ENCODE data around the gene CST7. TPM values are rescaled to one million over a fixed set of nuclear protein-coding genes. Genes with fewer than 3 reads are reported as not detected.

Gene CST7
- total and polyA plus RNA-seq, 2 of the 13 experiments (the other 11 are each of a cell fraction or from before 2014, with no cell fraction given) = not detected

DNA sequence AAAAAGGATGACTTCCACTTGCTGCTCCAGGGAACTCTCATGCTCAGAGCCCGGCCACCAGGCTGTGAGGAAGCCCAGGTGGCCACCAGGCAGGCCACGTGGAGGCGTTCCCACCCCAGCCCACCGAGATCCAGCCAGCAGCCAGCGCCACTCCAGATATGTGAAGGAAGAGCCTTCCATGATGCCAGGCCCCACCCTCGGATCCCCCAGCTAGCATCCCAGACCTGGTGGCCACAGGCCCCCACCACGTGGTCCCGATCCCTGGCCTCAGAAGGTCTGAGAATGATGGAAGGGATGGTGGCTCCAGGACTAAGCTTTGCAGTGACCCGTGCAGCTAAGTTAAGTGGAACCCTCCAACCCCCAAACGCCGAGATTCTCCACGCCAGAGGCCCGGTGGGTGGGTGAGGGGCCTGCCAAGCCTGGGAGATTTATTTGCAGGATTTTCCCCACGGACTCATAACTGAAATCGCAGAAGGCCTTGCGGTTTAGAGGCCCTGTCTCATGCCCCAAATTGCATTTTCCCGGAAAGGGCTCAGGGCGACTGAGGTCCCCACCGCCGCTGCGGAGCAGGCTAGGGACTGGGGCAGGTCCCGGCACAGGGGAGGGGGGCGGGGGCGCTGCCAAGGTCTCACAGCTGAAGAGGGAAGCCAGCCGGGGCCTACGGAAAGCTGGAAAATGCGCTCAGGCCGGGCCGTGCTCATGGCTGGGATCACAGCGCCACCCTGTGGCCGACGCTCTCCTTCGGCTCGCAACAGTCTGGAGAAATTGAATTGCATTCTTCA, 31.1 kb upstream of the CST7 start (continued):
- TF ChIP-seq, protein P1, sequence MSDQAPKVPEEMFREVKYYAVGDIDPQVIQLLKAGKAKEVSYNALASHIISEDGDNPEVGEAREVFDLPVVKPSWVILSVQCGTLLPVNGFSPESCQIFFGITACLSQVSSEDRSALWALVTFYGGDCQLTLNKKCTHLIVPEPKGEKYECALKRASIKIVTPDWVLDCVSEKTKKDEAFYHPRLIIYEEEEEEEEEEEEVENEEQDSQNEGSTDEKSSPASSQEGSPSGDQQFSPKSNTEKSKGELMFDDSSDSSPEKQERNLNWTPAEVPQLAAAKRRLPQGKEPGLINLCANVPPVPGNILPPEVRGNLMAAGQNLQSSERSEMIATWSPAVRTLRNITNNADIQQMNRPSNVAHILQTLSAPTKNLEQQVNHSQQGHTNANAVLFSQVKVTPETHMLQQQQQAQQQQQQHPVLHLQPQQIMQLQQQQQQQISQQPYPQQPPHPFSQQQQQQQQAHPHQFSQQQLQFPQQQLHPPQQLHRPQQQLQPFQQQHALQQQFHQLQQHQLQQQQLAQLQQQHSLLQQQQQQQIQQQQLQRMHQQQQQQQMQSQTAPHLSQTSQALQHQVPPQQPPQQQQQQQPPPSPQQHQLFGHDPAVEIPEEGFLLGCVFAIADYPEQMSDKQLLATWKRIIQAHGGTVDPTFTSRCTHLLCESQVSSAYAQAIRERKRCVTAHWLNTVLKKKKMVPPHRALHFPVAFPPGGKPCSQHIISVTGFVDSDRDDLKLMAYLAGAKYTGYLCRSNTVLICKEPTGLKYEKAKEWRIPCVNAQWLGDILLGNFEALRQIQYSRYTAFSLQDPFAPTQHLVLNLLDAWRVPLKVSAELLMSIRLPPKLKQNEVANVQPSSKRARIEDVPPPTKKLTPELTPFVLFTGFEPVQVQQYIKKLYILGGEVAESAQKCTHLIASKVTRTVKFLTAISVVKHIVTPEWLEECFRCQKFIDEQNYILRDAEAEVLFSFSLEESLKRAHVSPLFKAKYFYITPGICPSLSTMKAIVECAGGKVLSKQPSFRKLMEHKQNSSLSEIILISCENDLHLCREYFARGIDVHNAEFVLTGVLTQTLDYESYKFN (CRISPR knock-in tag; conservative IDR thresholded peaks at IDR 0.05) = no peak
- TF ChIP-seq ERF (CRISPR knock-in tag; IDR thresholded peaks at IDR 0.05) (peak; percentile 57; the same call in 1 of the 2 replicates), ZNF335 (CRISPR knock-in tag; IDR thresholded peaks at IDR 0.05) (no peak), RFXAP (CRISPR knock-in tag; IDR thresholded peaks at IDR 0.05; ENCODE audit: borderline replicate concordance) (0 out of 2 replicates have a peak, but pooled peaks have one; percentile 44), MIER3 (CRISPR knock-in tag; IDR thresholded peaks at IDR 0.05; ENCODE audit: borderline replicate concordance) (0 out of 2 replicates have a peak, but pooled peaks have one; percentile 35), ZNF891 (CRISPR knock-in tag; IDR thresholded peaks at IDR 0.05) (peak; percentile 10; the same call in 1 of the 2 replicates), ZNF703 (CRISPR knock-in tag; IDR thresholded peaks at IDR 0.05; ENCODE audit: borderline replicate concordance) (0 out of 2 replicates have a peak, but pooled peaks have one; percentile 35), ZNF788 (CRISPR knock-in tag; IDR thresholded peaks at IDR 0.05; ENCODE audit: borderline replicate concordance) (peak; percentile 44; the same call in 1 of the 2 replicates), ZBTB7B (CRISPR knock-in tag; IDR thresholded peaks at IDR 0.05) (no peak), E2F2 (CRISPR knock-in tag; IDR thresholded peaks at IDR 0.05; ENCODE audit: borderline replicate concordance) (no peak), MXI1 (IDR thresholded peaks at IDR 0.05; ENCODE audit: borderline replicate concordance, low read depth, low read length) (peak; percentile 42; the same call in 1 of the 3 replicates), CSRNP1 (CRISPR knock-in tag; IDR thresholded peaks at IDR 0.05) (no peak), ZNF20 (CRISPR knock-in tag; IDR thresholded peaks at IDR 0.05) (no peak), FOXK1 (CRISPR knock-in tag; IDR thresholded peaks at IDR 0.05; ENCODE audit: borderline replicate concordance, low read depth) (peak; percentile 38; the same call in 1 of the 2 replicates), ZNF329 (CRISPR knock-in tag; IDR thresholded peaks at IDR 0.05; ENCODE audit: low read depth) (0 out of 2 replicates have a peak, but pooled peaks have one; percentile 34), MYC (CRISPR knock-in tag; IDR thresholded peaks at IDR 0.05; ENCODE audit: borderline replicate concordance) (peak; percentile 33; the same call in 1 of the 2 replicates), YY1 (IDR thresholded peaks at IDR 0.05; ENCODE audit: insufficient read depth, insufficient replicate concordance, low read depth, low read length) (peak; percentile 21), MXD4 (CRISPR knock-in tag; IDR thresholded peaks at IDR 0.05) (0 out of 2 replicates have a peak, but pooled peaks have one; percentile 46), BCL6 (CRISPR knock-in tag; IDR thresholded peaks at IDR 0.05) (no peak), MTF2 (CRISPR knock-in tag; IDR thresholded peaks at IDR 0.05; ENCODE audit: borderline replicate concordance) (peak; percentile 56; the same call in 1 of the 2 replicates), MLLT10 (CRISPR knock-in tag; IDR thresholded peaks at IDR 0.05) (no peak)
- TF ChIP-seq, protein P2, sequence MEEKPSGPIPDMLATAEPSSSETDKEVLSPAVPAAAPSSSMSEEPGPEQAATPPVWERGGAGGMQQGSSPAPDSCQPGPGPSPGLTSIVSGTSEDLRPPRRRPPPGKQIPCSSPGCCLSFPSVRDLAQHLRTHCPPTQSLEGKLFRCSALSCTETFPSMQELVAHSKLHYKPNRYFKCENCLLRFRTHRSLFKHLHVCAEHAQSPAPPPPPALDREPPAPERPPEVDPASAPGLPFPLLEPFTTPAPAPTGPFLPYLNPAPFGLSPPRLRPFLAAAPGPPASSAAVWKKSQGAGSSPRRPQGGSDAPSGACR (CRISPR knock-in tag; IDR thresholded peaks at IDR 0.05) = peak; percentile 51; the same call in 1 of the 2 replicates

Data from HepG2 (cell line).